Neural cell (in vitro differentiated cells): ENCODE data around the gene TBC1D16. TPM values are rescaled to one million over a fixed set of nuclear protein-coding genes. Genes with fewer than 3 reads are reported as not detected.

Experiments used
- H2AFZ ChIP-seq: fragments of 200-600, 300-800 bp; sonication (generic), shearing (Covaris generic); 2 replicates; pipeline ENCODE4 v1.6.0; 2014; ENCODE audit warnings: low read depth, mild to moderate bottlenecking, antibody characterized with exemption, low read length, moderate library complexity
- H3F3A ChIP-seq: fragments of 200-600 bp; shearing (Covaris generic); 2 replicates; pipeline ENCODE4 v1.6.1; 2016; ENCODE audit warnings: mild to moderate bottlenecking, moderate library complexity, mixed read lengths, antibody characterized with exemption, low read length; ENCODE audit not compliant: insufficient read depth, poor library complexity, severe bottlenecking
- H3K27ac ChIP-seq: fragments of 200-600, 300-800 bp; sonication (generic), shearing (Covaris generic); 2 replicates; pipeline ENCODE4 v1.5.1; 2014; ENCODE audit warnings: mild to moderate bottlenecking, low read length, moderate library complexity
- H3K27me3 ChIP-seq: fragments of 300-800, 200-600 bp; sonication (generic), shearing (Covaris generic); 2 replicates; pipeline ENCODE4 v1.6.0; 2014; ENCODE audit warnings: mild to moderate bottlenecking, low read depth, low read length, moderate library complexity; ENCODE audit not compliant: insufficient read depth
- H3K36me3 ChIP-seq: fragments of 300-800, 200-600 bp; sonication (generic), shearing (Covaris generic); 2 replicates; pipeline ENCODE4 v1.5.1; 2014; ENCODE audit warnings: mild to moderate bottlenecking, antibody characterized with exemption, low read length, moderate library complexity; ENCODE audit not compliant: insufficient read depth
- H3K4me2 ChIP-seq: fragments of 300-800, 200-600 bp; sonication (generic), shearing (Covaris generic); 2 replicates; pipeline ENCODE4 v1.6.0; 2014; ENCODE audit warnings: mild to moderate bottlenecking, low read length
- H3K4me3 ChIP-seq: fragments of 300-800, 200-600 bp; sonication (generic), shearing (Covaris generic); 2 replicates; pipeline ENCODE4 v1.5.1; 2014; ENCODE audit warnings: mild to moderate bottlenecking, low read length, moderate library complexity
- H3K79me2 ChIP-seq: fragments of 200-600 bp; shearing (Covaris generic); replicated peaks from 2 replicates; pipeline ENCODE4 v1.6.0; 2014; ENCODE audit warnings: mild to moderate bottlenecking, low read length, moderate library complexity; ENCODE audit not compliant: insufficient read depth
- H3K9ac ChIP-seq: fragments of 300-800, 200-600 bp; sonication (generic), shearing (Covaris generic); 2 replicates; pipeline ENCODE4 v1.6.1; 2016; ENCODE audit warnings: mild to moderate bottlenecking, low read length, mixed read lengths
- H3K9me2 ChIP-seq: fragments of 200-600 bp; shearing (Covaris generic); 2 replicates; pipeline ENCODE4 v1.6.1; 2016; ENCODE audit warnings: mild to moderate bottlenecking, low read length, mixed read lengths; ENCODE audit not compliant: insufficient read depth
- H3K9me3 ChIP-seq: fragments of 200-600, 300-800 bp; sonication (generic), shearing (Covaris generic); 2 replicates; pipeline ENCODE4 v1.6.1; 2016; ENCODE audit warnings: mild to moderate bottlenecking, mixed run types, low read length, moderate library complexity, mixed read lengths
- H4K20me1 ChIP-seq: fragments of 200-600 bp; shearing (Covaris generic); 2 replicates; pipeline ENCODE4 v1.6.1; 2016; ENCODE audit warnings: mild to moderate bottlenecking, mixed run types; ENCODE audit not compliant: insufficient read depth
- EP300 ChIP-seq: fragments of 450-650 bp; conservative IDR thresholded peaks from 2 replicates; pipeline ENCODE4 v1.6.1; 2014; ENCODE audit warnings: antibody characterized with exemption, mild to moderate bottlenecking, moderate library complexity; ENCODE audit not compliant: poor library complexity, severe bottlenecking
- EZH2 ChIP-seq: fragments of 200-600, 300-800 bp; shearing (Covaris generic), sonication (generic); IDR thresholded peaks from 2 replicates; pipeline ENCODE4 v1.6.1; 2014; ENCODE audit warnings: antibody characterized with exemption, low read length, borderline replicate concordance, mild to moderate bottlenecking; ENCODE audit not compliant: insufficient read depth, poor library complexity, severe bottlenecking
- MXI1 ChIP-seq: fragments of 450-650 bp; conservative IDR thresholded peaks from 2 replicates; pipeline ENCODE4 v1.6.1; 2014; ENCODE audit warnings: antibody characterized with exemption, mild to moderate bottlenecking; ENCODE audit not compliant: poor library complexity, severe bottlenecking
- POLR2AphosphoS5 ChIP-seq: IDR thresholded peaks from 2 replicates; pipeline ENCODE4 v1.6.1; 2012
- RAD21 ChIP-seq: fragments of 450-650 bp; conservative IDR thresholded peaks from 2 replicates; pipeline ENCODE4 v1.6.1; 2014; ENCODE audit warnings: antibody characterized with exemption, mild to moderate bottlenecking, moderate library complexity
- REST ChIP-seq: IDR thresholded peaks from 2 replicates; pipeline ENCODE4 v1.6.1; 2012; ENCODE audit warnings: borderline replicate concordance
- SMC3 ChIP-seq: fragments of 450-650 bp; conservative IDR thresholded peaks from 2 replicates; pipeline ENCODE4 v1.6.1; 2014; ENCODE audit warnings: antibody characterized with exemption, mild to moderate bottlenecking, moderate library complexity; ENCODE audit not compliant: poor library complexity
- TAF1 ChIP-seq: IDR thresholded peaks from 2 replicates; pipeline ENCODE4 v1.6.1; 2012; ENCODE audit warnings: low read depth
- polyA plus RNA-seq: library from polyadenylated mRNA; depleted of rRNA; stranded (reverse); fragments of >200 nt; gene quantifications from 2 replicates; pipeline ENCODE4 v1.2.3, GENCODE V29; 2014
- TF ChIP-seq, protein P1 (sequence below): fragments of 450-650 bp; IDR thresholded peaks from 2 replicates; pipeline ENCODE4 v1.5.1; 2014; ENCODE audit warnings: antibody characterized with exemption, mild to moderate bottlenecking, moderate library complexity; ENCODE audit not compliant: poor library complexity, severe bottlenecking

Gene TBC1D16
- polyA plus RNA-seq, 1 donor from 2014 or later, result 19.8 TPM

- H4K20me1 ChIP-seq, result no peaks in the 10 kb centered on the region
- no peak overlapping the region for H3K9ac ChIP-seq
- no peaks in the 10 kb centered on the region for H3K9me2 ChIP-seq
- no peak overlapping the region for H3K4me2 ChIP-seq
- H3K4me3 ChIP-seq, result no peak overlapping the region
- no peaks in the 10 kb centered on the region for H3F3A ChIP-seq
- H2AFZ ChIP-seq, result no peak overlapping the region
- H3K36me3 ChIP-seq, result no peaks in the 10 kb centered on the region
- H3K79me2 ChIP-seq, result no peaks in the 10 kb centered on the region
- no peaks in the 10 kb centered on the region for H3K27me3 ChIP-seq
- H3K27ac ChIP-seq, result no peak overlapping the region
- TF ChIP-seq SMC3 (no peak), REST (no peak), EP300 (no peak), RAD21 (no peak), POLR2AphosphoS5 (no peak), MXI1 (no peak), TAF1 (no peak), EZH2 (no peak)
- TF ChIP-seq, protein P1, sequence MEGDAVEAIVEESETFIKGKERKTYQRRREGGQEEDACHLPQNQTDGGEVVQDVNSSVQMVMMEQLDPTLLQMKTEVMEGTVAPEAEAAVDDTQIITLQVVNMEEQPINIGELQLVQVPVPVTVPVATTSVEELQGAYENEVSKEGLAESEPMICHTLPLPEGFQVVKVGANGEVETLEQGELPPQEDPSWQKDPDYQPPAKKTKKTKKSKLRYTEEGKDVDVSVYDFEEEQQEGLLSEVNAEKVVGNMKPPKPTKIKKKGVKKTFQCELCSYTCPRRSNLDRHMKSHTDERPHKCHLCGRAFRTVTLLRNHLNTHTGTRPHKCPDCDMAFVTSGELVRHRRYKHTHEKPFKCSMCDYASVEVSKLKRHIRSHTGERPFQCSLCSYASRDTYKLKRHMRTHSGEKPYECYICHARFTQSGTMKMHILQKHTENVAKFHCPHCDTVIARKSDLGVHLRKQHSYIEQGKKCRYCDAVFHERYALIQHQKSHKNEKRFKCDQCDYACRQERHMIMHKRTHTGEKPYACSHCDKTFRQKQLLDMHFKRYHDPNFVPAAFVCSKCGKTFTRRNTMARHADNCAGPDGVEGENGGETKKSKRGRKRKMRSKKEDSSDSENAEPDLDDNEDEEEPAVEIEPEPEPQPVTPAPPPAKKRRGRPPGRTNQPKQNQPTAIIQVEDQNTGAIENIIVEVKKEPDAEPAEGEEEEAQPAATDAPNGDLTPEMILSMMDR, result no peak
- no peaks in the 10 kb centered on the region for H3K9me3 ChIP-seq
Measured at GRCh38 chr17:79981090-79981489, 54.6 kb downstream of the TBC1D16 start.

DNA sequence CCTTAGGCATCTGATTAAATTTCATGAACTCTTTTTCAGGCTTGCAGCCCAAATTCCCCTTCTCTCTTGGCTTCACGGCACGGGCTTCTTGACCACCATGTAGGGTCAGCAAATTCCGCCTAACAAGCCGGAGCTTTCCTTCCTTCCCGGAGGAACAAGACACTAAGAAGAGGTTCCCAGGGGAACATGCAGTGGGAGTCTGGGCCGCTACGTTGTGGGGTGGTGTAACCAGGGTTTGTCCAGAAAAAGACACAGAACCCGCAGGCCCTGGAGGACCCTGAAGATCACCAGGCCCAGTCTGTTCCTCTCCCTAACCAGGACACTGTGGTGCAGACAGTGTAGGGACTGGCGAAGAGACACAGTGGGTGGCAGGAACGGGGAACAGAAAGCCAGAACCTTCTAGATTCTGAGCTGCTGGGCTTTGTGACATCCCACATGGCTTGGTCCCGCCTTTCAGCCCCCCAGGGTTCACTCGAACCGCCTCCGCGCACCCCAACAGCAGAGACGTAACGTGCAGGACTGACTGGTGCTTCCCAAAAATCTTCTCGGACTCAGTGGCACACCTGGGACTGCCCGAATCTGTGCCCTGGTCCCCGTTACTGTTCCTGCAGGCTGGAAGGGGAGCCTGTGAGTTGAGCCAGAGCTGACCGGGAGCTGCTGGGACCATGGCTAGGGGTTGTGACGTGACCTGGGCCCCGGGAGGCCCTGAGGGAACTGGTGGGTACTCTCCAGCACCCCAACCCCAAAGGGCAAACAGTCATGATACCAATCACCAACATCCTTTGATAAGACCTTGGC is 55.2 kb downstream of the TBC1D16 start:
- H4K20me1 ChIP-seq, result no peaks in the 10 kb centered on the region
- no peaks in the 10 kb centered on the region for H3K36me3 ChIP-seq
- no peaks in the 10 kb centered on the region for H3K9me2 ChIP-seq
- no peaks in the 10 kb centered on the region for H3K27me3 ChIP-seq
- TF ChIP-seq, protein P1, result no peak
- TF ChIP-seq TAF1, result no peak
- no peak for TF ChIP-seq SMC3
- no peak for TF ChIP-seq EZH2
- no peak for TF ChIP-seq RAD21
- no peak for TF ChIP-seq POLR2AphosphoS5
- H2AFZ ChIP-seq, result no peak overlapping the region
- H3K79me2 ChIP-seq, result no peaks in the 10 kb centered on the region
- no peak overlapping the region for H3K27ac ChIP-seq
- no peak overlapping the region for H3K4me2 ChIP-seq
- H3F3A ChIP-seq, result no peaks in the 10 kb centered on the region
- no peak overlapping the region for H3K4me3 ChIP-seq
- H3K9me3 ChIP-seq, result no peaks in the 10 kb centered on the region
- no peak overlapping the region for H3K9ac ChIP-seq
